PC-3 (cell line): ENCODE results near the gene TAS1R2. TPM values are rescaled to one million over a fixed set of nuclear protein-coding genes. Genes with fewer than 3 reads are reported as not detected.

Experiments used
- ATAC-seq: fragments of 200-7000 bp; cut with Tn5 transposase; 2 replicates; pipeline ENCODE4 v1.9.1; 2020; ENCODE audit warnings: mild to moderate bottlenecking, moderate library complexity
- BruUV-seq: library from RNA; stranded (reverse); fragments of 400-500 nt; replicated peaks from 2 replicates; lab custom pipeline; 2021; lab: Mats Ljungman, UMichigan
- CTCF ChIA-PET: fragments of 300-600 bp; sonication (Branson Sonifier 250); formaldehyde crosslinking; loops from one replicate; lab custom pipeline; 2022; ENCODE audit warnings: antibody characterized with exemption; lab: Charles Lee
- POLR2A ChIA-PET: fragments of 300-600 bp; sonication (Branson Sonifier 250); formaldehyde crosslinking; loops from one replicate; lab custom pipeline; 2022; ENCODE audit warnings: antibody characterized with exemption; ENCODE audit not compliant: unreplicated experiment; lab: Charles Lee
- DNase-seq: peaks from one replicate; pipeline ENCODE4 v3.0.0-alpha.2; 2015
- H2AFZ ChIP-seq: fragments of 300-600 bp; sonication (generic); 2 replicates; pipeline ENCODE4 v1.6.0; 2016; ENCODE audit warnings: antibody characterized with exemption, low read length
- H3F3A ChIP-seq: fragments of 300-600 bp; sonication (generic); one replicate; pipeline ENCODE4 v1.6.0; 2017; ENCODE audit warnings: antibody characterized with exemption, low read length, control low read depth, mild to moderate bottlenecking; ENCODE audit not compliant: unreplicated experiment
- H3K27ac ChIP-seq: fragments of 300-600 bp; sonication (generic); 2 replicates; pipeline ENCODE4 v1.5.1; 2016; ENCODE audit warnings: mild to moderate bottlenecking, low read length
- H3K27me3 ChIP-seq: fragments of 300-600 bp; sonication (generic); 2 replicates; pipeline ENCODE4 v1.6.1; 2016; ENCODE audit warnings: low read length, mixed read lengths
- H3K36me3 ChIP-seq: fragments of 300-600 bp; sonication (generic); 2 replicates; pipeline ENCODE4 v1.6.1; 2016; ENCODE audit warnings: low read depth, mixed run types, low read length, mixed read lengths
- H3K4me1 ChIP-seq: fragments of 300-600 bp; sonication (generic); 2 replicates; pipeline ENCODE4 v1.5.1; 2016; ENCODE audit warnings: low read length; ENCODE audit not compliant: insufficient read depth
- H3K4me2 ChIP-seq: fragments of 300-600 bp; sonication (generic); 2 replicates; pipeline ENCODE4 v1.6.0; 2016; ENCODE audit warnings: low read length
- H3K4me3 ChIP-seq: fragments of 300-600 bp; sonication (generic); 2 replicates; pipeline ENCODE4 v1.5.1; 2016; ENCODE audit warnings: mild to moderate bottlenecking, low read length, mixed read lengths
- H3K79me2 ChIP-seq: fragments of 300-600 bp; sonication (generic); 2 replicates; pipeline ENCODE4 v1.6.1; 2017; ENCODE audit warnings: low read length, mixed read lengths
- H3K9ac ChIP-seq: fragments of 300-600 bp; sonication (generic); 2 replicates; pipeline ENCODE4 v1.6.0; 2016; ENCODE audit warnings: mild to moderate bottlenecking, low read length
- H3K9me2 ChIP-seq: fragments of 300-600 bp; sonication (generic); replicated peaks from 2 replicates; pipeline ENCODE4 v1.6.1; 2016; ENCODE audit warnings: mixed run types, low read length, mixed read lengths
- H3K9me3 ChIP-seq: fragments of 300-600 bp; sonication (generic); 2 replicates; pipeline ENCODE4 v1.6.1; 2016; ENCODE audit warnings: low read length, mixed read lengths
- H4K20me1 ChIP-seq: fragments of 300-600 bp; sonication (generic); 2 replicates; pipeline ENCODE4 v1.6.1; 2016; ENCODE audit warnings: low read length, mixed read lengths
- CTCF ChIP-seq: fragments of 300-600 bp; sonication (generic); conservative IDR thresholded peaks from 2 replicates; pipeline ENCODE4 v1.5.1; 2017; ENCODE audit warnings: antibody characterized with exemption, low read depth, mild to moderate bottlenecking, low read length
- EZH2 ChIP-seq: fragments of 300-600 bp; sonication (generic); IDR thresholded peaks from one replicate; pipeline ENCODE4 v1.6.1; 2017; ENCODE audit warnings: antibody characterized with exemption, mild to moderate bottlenecking, low read length; ENCODE audit not compliant: unreplicated experiment
- EZH2phosphoT487 ChIP-seq: fragments of 300-600 bp; sonication (generic); IDR thresholded peaks from 2 replicates; pipeline ENCODE4 v1.6.1; 2018; ENCODE audit warnings: mild to moderate bottlenecking, antibody characterized with exemption, low read length, borderline replicate concordance
- intact Hi-C: fragments of 100-400 bp; cut with micrococcal nuclease; formaldehyde crosslinking; loops from 2 replicates; pipeline ENCODE4 v1.9.0; 2023
- total RNA-seq: library from RNA; depleted of rRNA; stranded (reverse); fragments of >200 nt; gene quantifications from 2 replicates; pipeline ENCODE4 v1.2.3, GENCODE V29; 2014

Gene TAS1R2
- total RNA-seq, 1 experiment from 2014 or later: not detected

GRCh38 chr1:18882486-18882885 lies 23.0 kb upstream of the TAS1R2 start:
- intact Hi-C loops: no loop called here
- Histone ChIP-seq H3K27ac (no peak overlapping the region), H3K9me3 (no peaks in the 10 kb centered on the region), H3K9me2 (no peaks in the 10 kb centered on the region), H3K9ac (no peak overlapping the region), H4K20me1 (no peaks in the 10 kb centered on the region), H3K36me3 (no peaks in the 10 kb centered on the region), H3K27me3 (no peaks in the 10 kb centered on the region), H3F3A (no peaks in the 10 kb centered on the region), H3K4me2 (no peak overlapping the region), H3K79me2 (no peaks in the 10 kb centered on the region), H3K4me1 (no peaks in the 10 kb centered on the region), H3K4me3 (no peak overlapping the region), H2AFZ (no peak overlapping the region)
- ChIA-PET CTCF (no interaction called here), POLR2A (no interaction called here)
- ATAC-seq (no peak), DNase-seq (no peak)
- TF ChIP-seq EZH2phosphoT487 (no peak), EZH2 (no peak), CTCF (no peak)
- no TSS peak for BruUV-seq

GRCh38 chr1:18881642-18882431 lies 22.4 kb upstream of the TAS1R2 start:
- POLR2A ChIA-PET: no interaction called here
- no peak overlapping the region for H3K9ac ChIP-seq
- no TSS peak for BruUV-seq

More at GRCh38 chr1:18881642-18882431, 22.4 kb upstream of the TAS1R2 start:
- Histone ChIP-seq H2AFZ (no peak overlapping the region), H3K4me2 (no peak overlapping the region), H3K4me1 (no peaks in the 10 kb centered on the region), H3F3A (no peaks in the 10 kb centered on the region), H3K36me3 (no peaks in the 10 kb centered on the region), H3K9me3 (no peaks in the 10 kb centered on the region), H4K20me1 (no peaks in the 10 kb centered on the region), H3K9me2 (no peaks in the 10 kb centered on the region), H3K27me3 (no peaks in the 10 kb centered on the region), H3K79me2 (no peaks in the 10 kb centered on the region), H3K4me3 (no peak overlapping the region), H3K27ac (no peak overlapping the region)
- TF ChIP-seq EZH2phosphoT487: no peak
- TF ChIP-seq EZH2: no peak
- no peak for TF ChIP-seq CTCF
- intact Hi-C loops: no loop called here
- no peak for ATAC-seq
- no peak for DNase-seq
- CTCF ChIA-PET: no interaction called here
